MCF 10A (cell line): ENCODE data around the gene SDF2. TPM values are rescaled to one million over a fixed set of nuclear protein-coding genes. Genes with fewer than 3 reads are reported as not detected.
A peak's percentile ranks its signal among the peaks of the same experiment; 100 is the strongest.
"Not testable (repeated sequence)": the region's sequence is repeated elsewhere in the genome, so short reads cannot be mapped to it uniquely, and the experiment has no call there.

ENCODE experiments used
- BruUV-seq: library from RNA; stranded (reverse); fragments of 400-500 nt; replicated peaks from 2 replicates; lab custom pipeline; 2021; lab: Mats Ljungman, UMichigan
- CTCF ChIA-PET: fragments of 300-600 bp; sonication (Branson Sonifier 250); formaldehyde crosslinking; extraction: SDS; loops from one replicate; lab custom pipeline; 2021; ENCODE audit warnings: antibody characterized with exemption, inconsistent platforms; lab: Yijun Ruan, JAX
- POLR2A ChIA-PET: fragments of 300-600, 350-650 bp; sonication (Branson Sonifier 250); formaldehyde crosslinking; extraction: SDS; loops from one replicate; lab custom pipeline; 2020; ENCODE audit warnings: antibody characterized with exemption, inconsistent platforms; lab: Yijun Ruan, JAX
- DNase-seq: peaks from one replicate; pipeline ENCODE4 v3.0.0-alpha.2; 2018; ENCODE audit not compliant: unreplicated experiment
- H3K27ac Mint-ChIP-seq: one replicate; pipeline ENCODE4 v1.8.0; 2022; ENCODE audit warnings: mild to moderate bottlenecking, low read depth, mixed read lengths; ENCODE audit not compliant: unreplicated experiment
- H3K27me3 Mint-ChIP-seq: one replicate; pipeline ENCODE4 v1.8.0; 2022; ENCODE audit warnings: mixed read lengths; ENCODE audit not compliant: insufficient read depth, unreplicated experiment
- H3K36me3 Mint-ChIP-seq: one replicate; pipeline ENCODE4 v1.8.0; 2022; ENCODE audit warnings: mild to moderate bottlenecking, moderate library complexity, mixed read lengths; ENCODE audit not compliant: insufficient read depth, unreplicated experiment
- H3K4me1 Mint-ChIP-seq: one replicate; pipeline ENCODE4 v1.8.0; 2022; ENCODE audit warnings: mixed read lengths; ENCODE audit not compliant: insufficient read depth, unreplicated experiment
- H3K4me3 Mint-ChIP-seq: one replicate; pipeline ENCODE4 v1.8.0; 2022; ENCODE audit warnings: mild to moderate bottlenecking, moderate library complexity, mixed read lengths; ENCODE audit not compliant: unreplicated experiment
- H3K9me3 Mint-ChIP-seq: one replicate; pipeline ENCODE4 v1.8.0; 2022; ENCODE audit warnings: mixed read lengths; ENCODE audit not compliant: unreplicated experiment
- intact Hi-C: fragments of 100-400 bp; cut with micrococcal nuclease; formaldehyde crosslinking; loops from 2 replicates; pipeline ENCODE4 v1.14.1; 2022
- total RNA-seq: library from RNA; stranded (reverse); gene quantifications from 2 replicates; pipeline ENCODE4 v1.2.3, GENCODE V29; 2022
- TF ChIP-seq, protein P1 (sequence below): fragments of 200-600 bp; IDR thresholded peaks from one replicate; pipeline ENCODE4 v1.8.0; 2022; ENCODE audit warnings: antibody characterized with exemption, mild to moderate bottlenecking; ENCODE audit not compliant: unreplicated experiment

Gene SDF2
- total RNA-seq, 1 experiment from 2014 or later, result 31.4 TPM

DNA sequence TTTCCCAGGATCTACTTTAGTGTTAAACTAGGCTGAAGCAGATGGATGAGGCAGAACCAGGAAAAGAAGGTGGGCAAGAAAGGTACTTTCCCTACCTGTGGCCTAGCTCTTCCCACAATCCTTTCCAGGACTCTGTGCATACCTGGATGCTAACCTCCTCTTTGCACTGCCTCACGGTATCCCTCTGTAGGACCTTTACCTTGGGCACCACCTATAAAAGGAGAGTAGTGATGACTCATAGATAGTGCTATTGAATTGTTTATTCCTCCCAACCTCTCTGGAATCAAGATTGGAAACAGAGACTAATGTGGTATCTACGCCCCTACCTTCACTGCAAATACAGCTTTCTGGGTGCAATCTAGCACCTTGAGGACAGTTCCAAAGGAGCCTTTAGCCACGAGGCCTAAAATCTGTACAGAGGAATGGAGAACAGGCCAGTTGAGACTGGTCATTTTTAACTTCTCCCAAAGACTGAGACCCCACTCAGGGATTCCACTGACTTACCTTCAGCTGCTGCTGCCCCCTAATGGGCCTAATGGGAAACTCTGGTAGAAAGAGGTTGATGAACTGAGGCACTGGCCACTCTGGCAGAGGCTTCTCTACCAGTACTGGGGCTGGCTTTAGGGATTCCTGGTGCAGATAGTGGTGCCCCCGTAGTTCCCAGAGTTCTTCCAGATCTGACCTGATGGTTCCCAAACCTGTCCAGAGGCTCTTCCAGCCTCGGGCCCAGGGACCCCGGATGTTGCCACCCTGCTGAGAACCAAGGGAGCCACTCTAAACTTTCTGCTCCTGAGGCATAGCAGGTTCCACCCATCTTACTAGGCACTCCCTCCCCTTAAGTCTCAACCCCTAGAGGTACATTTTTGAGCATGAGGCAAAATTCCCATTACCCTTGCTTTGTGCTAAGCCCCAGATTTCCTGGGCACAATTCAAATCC is 48.5 kb downstream of the SDF2 start:
- H3K27ac Mint-ChIP-seq, result no peak overlapping the region
- DNase-seq, result peak; percentile 42
- ChIA-PET CTCF (interaction anchor here (0.6 to 2.0 kb wide), 14 partner anchors 8 to 145 kb away, joined by 3 to 10 read pairs (median 4); partner anchors contain the start of gene SPAG5), POLR2A (interaction anchor here (0.8 to 1.0 kb wide), 2 partner anchors 14 to 37 kb away, joined by 3 to 4 read pairs; partner anchors contain the start of gene ALDOC)
- TF ChIP-seq, protein P1, sequence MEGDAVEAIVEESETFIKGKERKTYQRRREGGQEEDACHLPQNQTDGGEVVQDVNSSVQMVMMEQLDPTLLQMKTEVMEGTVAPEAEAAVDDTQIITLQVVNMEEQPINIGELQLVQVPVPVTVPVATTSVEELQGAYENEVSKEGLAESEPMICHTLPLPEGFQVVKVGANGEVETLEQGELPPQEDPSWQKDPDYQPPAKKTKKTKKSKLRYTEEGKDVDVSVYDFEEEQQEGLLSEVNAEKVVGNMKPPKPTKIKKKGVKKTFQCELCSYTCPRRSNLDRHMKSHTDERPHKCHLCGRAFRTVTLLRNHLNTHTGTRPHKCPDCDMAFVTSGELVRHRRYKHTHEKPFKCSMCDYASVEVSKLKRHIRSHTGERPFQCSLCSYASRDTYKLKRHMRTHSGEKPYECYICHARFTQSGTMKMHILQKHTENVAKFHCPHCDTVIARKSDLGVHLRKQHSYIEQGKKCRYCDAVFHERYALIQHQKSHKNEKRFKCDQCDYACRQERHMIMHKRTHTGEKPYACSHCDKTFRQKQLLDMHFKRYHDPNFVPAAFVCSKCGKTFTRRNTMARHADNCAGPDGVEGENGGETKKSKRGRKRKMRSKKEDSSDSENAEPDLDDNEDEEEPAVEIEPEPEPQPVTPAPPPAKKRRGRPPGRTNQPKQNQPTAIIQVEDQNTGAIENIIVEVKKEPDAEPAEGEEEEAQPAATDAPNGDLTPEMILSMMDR, result peak; percentile 45
- no peaks in the 10 kb centered on the region for H3K4me1 Mint-ChIP-seq
- no peak overlapping the region for H3K4me3 Mint-ChIP-seq
- H3K27me3 Mint-ChIP-seq, result no peaks in the 10 kb centered on the region
- H3K36me3 Mint-ChIP-seq, result peaks cover 65% of the 10 kb centered on the region
- H3K9me3 Mint-ChIP-seq, result no peaks in the 10 kb centered on the region
- intact Hi-C loops, result loop anchor here (1.0 kb wide), 1 partner anchor 119 kb away; no protein-coding TSS in a partner anchor
- no TSS peak for BruUV-seq

DNA sequence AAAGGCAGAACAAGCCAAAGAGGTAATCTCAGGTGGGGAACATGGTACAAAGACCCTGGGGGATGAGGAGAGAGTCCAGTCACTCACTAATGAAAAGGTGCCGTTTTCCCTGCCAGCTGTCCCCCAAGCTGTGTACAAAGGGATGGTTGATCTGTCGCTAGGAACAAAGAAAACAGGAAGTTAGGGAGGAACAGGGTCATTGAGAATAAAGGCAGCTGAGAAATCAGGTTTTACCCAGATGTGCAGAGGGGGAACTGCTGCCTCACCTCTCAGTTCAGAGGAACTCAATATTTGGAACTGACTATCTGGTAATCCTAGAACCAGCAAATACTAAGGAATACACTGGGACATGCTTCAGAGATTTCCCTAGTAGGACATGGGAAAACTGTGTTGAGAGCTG is 49.2 kb downstream of the SDF2 start:
- no peak for DNase-seq
- H3K4me3 Mint-ChIP-seq, result no peak overlapping the region
- intact Hi-C loops, result no loop called here
- no peak overlapping the region for H3K27ac Mint-ChIP-seq
- no peaks in the 10 kb centered on the region for H3K4me1 Mint-ChIP-seq
- CTCF ChIA-PET, result interaction anchor here (0.6 to 2.0 kb wide), 12 partner anchors 9 to 1007 kb away, joined by 3 to 10 read pairs (median 3); partner anchors contain the start of gene SPAG5
- no peaks in the 10 kb centered on the region for H3K9me3 Mint-ChIP-seq
- H3K27me3 Mint-ChIP-seq, result no peaks in the 10 kb centered on the region
- POLR2A ChIA-PET, result interaction anchor here (0.8 to 1.0 kb wide), 2 partner anchors 13 to 36 kb away, joined by 3 to 4 read pairs; partner anchors contain the start of gene ALDOC
- TF ChIP-seq, protein P1, result no peak
- peaks cover 62% of the 10 kb centered on the region for H3K36me3 Mint-ChIP-seq
- no TSS peak for BruUV-seq

DNA sequence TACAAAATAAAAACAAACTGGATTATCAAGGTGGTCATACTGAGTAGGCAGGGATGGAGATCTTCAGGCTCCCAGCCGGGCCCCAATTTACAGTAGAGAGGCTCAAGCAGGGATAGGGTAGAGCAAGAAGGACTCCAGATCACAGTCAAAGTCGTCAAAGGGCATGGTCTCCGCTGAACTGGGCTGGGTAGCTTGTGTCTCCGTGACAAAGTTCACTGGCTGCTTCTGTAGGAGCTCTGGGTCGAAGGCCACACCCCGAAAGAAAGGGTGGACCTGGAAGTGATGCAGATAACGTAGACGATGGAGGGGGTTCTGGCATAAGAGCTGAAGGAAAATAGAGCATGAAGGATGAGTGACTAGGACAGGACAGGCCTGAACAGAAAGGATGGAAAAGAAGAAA is 51.3 kb downstream of the SDF2 start:
- DNase-seq, result no peak
- BruUV-seq, result no TSS peak
- H3K4me1 Mint-ChIP-seq, result no peaks in the 10 kb centered on the region
- POLR2A ChIA-PET, result interaction anchor here (1.2 to 4.5 kb wide), 5 partner anchors 9 to 33 kb away, joined by 3 to 16 read pairs (median 7); partner anchors contain the start of gene SPAG5
- H3K27ac Mint-ChIP-seq, result no peak overlapping the region
- intact Hi-C loops, result no loop called here
- CTCF ChIA-PET, result interaction anchor here (0.5 to 1.7 kb wide), 6 partner anchors 10 to 61 kb away, joined by 3 to 8 read pairs (median 4); partner anchors contain the start of gene PIGS
- TF ChIP-seq, protein P1, result no peak
- H3K4me3 Mint-ChIP-seq, result no peak overlapping the region
- no peaks in the 10 kb centered on the region for H3K27me3 Mint-ChIP-seq
- peaks cover 45% of the 10 kb centered on the region for H3K36me3 Mint-ChIP-seq
- H3K9me3 Mint-ChIP-seq, result no peaks in the 10 kb centered on the region

DNA sequence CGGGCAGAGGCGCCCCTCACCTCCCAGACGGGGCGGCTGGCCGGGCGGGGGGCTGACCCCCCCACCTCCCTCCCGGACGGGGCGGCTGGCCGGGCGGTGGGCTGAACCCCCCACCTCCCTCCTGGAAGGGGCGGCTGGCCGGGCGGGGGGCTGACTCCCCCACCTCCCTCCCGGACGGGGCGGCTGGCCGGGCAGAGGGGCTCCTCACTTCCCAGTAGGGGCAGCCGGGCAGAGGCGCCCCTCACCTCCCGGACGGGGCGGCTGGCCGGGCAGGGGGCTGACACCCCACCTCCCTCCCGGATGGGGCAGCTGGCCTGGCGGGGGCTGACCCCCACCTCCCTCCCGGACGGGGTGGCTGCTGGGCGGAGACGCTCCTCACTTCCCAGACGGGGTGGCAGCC is 57.7 kb downstream of the SDF2 start:
- BruUV-seq, DNase-seq, intact Hi-C loops, H3K4me1 Mint-ChIP-seq, H3K9me3 Mint-ChIP-seq, CTCF ChIA-PET, H3K27me3 Mint-ChIP-seq, H3K4me3 Mint-ChIP-seq, H3K27ac Mint-ChIP-seq, POLR2A ChIA-PET: not testable (repeated sequence)
- peaks cover 20% of the 10 kb centered on the region for H3K36me3 Mint-ChIP-seq
